SHP77 treated with DMSO at 0.1 percent for 48 hours (cell line): ENCODE data around the gene AVPI1.
"Not testable (repeated sequence)": the region's sequence is repeated elsewhere in the genome, so short reads cannot be mapped to it uniquely, and the experiment has no call there.

Source experiments
- DNase-seq: peaks from one replicate; lab custom pipeline; 2025; lab: John Stamatoyannopoulos, UW

The AVPI1 gene

GRCh38 chr10:97682042-97682441 is 5.0 kb downstream of the AVPI1 start:
- no peak for DNase-seq

GRCh38 chr10:97679594-97679993 is 7.4 kb downstream of the AVPI1 start:
- DNase-seq: no peak

GRCh38 chr10:97676770-97677581 is 10.1 kb downstream of the AVPI1 start:
- DNase-seq: peak; percentile 38

- no peak for DNase-seq
Observed at GRCh38 chr10:97675222-97675621, 11.8 kb downstream of the AVPI1 start.

GRCh38 chr10:97673736-97674525 is 13.1 kb downstream of the AVPI1 start:
- DNase-seq: no peak

- DNase-seq: no peak
Observed at GRCh38 chr10:97669571-97669970, 17.5 kb downstream of the AVPI1 start.

GRCh38 chr10:97667463-97667862 is 19.6 kb downstream of the AVPI1 start:
- no peak for DNase-seq

GRCh38 chr10:97666992-97667391 is 20.0 kb downstream of the AVPI1 start:
- no peak for DNase-seq

GRCh38 chr10:97664282-97664850 is 22.7 kb downstream of the AVPI1 start:
- no peak for DNase-seq

GRCh38 chr10:97659589-97659988 is 27.5 kb downstream of the AVPI1 start:
- no peak for DNase-seq

- DNase-seq: no peak
Observed at GRCh38 chr10:97656777-97657176, 30.3 kb downstream of the AVPI1 start.

GRCh38 chr10:97651773-97652172 is 35.3 kb downstream of the AVPI1 start:
- no peak for DNase-seq

- DNase-seq: no peak
Observed at GRCh38 chr10:97650726-97651125, 36.3 kb downstream of the AVPI1 start.

- DNase-seq: not testable (repeated sequence)
Observed at GRCh38 chr10:97649405-97649750, 37.7 kb downstream of the AVPI1 start.

- no peak for DNase-seq
Observed at GRCh38 chr10:97648562-97649404, 38.3 kb downstream of the AVPI1 start.

GRCh38 chr10:97647556-97647955 is 39.5 kb downstream of the AVPI1 start:
- DNase-seq: no peak

- no peak for DNase-seq
Observed at GRCh38 chr10:97644936-97645335, 42.1 kb downstream of the AVPI1 start.

GRCh38 chr10:97643441-97643985 is 43.5 kb downstream of the AVPI1 start:
- DNase-seq: no peak

GRCh38 chr10:97642471-97643159 is 44.4 kb downstream of the AVPI1 start:
- DNase-seq: not testable (repeated sequence)

GRCh38 chr10:97640868-97641811 is 45.9 kb downstream of the AVPI1 start:
- no peak for DNase-seq
